T-cell (primary cell): ENCODE data around the gene ANKS1A. TPM values are rescaled to one million over a fixed set of nuclear protein-coding genes. Genes with fewer than 3 reads are reported as not detected.
A peak's percentile ranks its signal among the peaks of the same experiment; 100 is the strongest.

ENCODE experiments used
- ATAC-seq, 4 experiments: fragments of 200-7000 bp in 3 of 4; fragments of 150-1000 bp in 1 of 4; cut with Tn5 transposase; replicated peaks in 1 of 4; 1 replicate in 3 of 4; 2 replicates in 1 of 4; pipeline ENCODE4 v1.10.0; 2021; ENCODE audit warnings: moderate library complexity in 3 of 4, mild to moderate bottlenecking in 2 of 4, moderate number of reproducible peaks in 1 of 4
- CTCF ChIA-PET, 2 donors: fragments of 300-600 bp; sonication (Branson Sonifier 250); formaldehyde crosslinking; loops; one replicate each; lab custom pipeline; 2022; ENCODE audit warnings: antibody characterized with exemption in 2 of 2; lab: Charles Lee
- POLR2A ChIA-PET, 2 donors: fragments of 300-600 bp; sonication (Branson Sonifier 250); formaldehyde crosslinking; loops; one replicate each; lab custom pipeline; 2022; ENCODE audit warnings: antibody characterized with exemption in 2 of 2; lab: Charles Lee
- DNase-seq, 35 experiments: peaks; one replicate each; pipeline versions ENCODE4 v3.0.0 to v3.0.0-alpha.2; 2013 to 2023
- H3K27ac ChIP-seq: one replicate; pipeline ENCODE4 v1.5.1; 2013; ENCODE audit warnings: low read length
- H3K27me3 ChIP-seq, 2 experiments: replicated peaks in 1 of 2; 1 replicate in 1 of 2; 2 replicates in 1 of 2; pipeline versions ENCODE4 v1.6.1 to v1.7.0; 2013; ENCODE audit warnings: low read length in 1 of 2, mixed read lengths in 1 of 2; ENCODE audit not compliant: control insufficient read depth in 2 of 2, insufficient read depth in 2 of 2; ENCODE audit errors: extremely low read depth in 1 of 2
- H3K36me3 ChIP-seq, 2 donors: 1 replicate in 1 of 2; 2 replicates in 1 of 2; pipeline versions ENCODE4 v1.6.1 to v1.7.0; 2013; ENCODE audit warnings: low read length in 1 of 2; ENCODE audit not compliant: control insufficient read depth in 2 of 2, insufficient read depth in 1 of 2; ENCODE audit errors: extremely low read depth in 1 of 2
- H3K4me1 ChIP-seq, 2 experiments: 1 replicate in 1 of 2; 2 replicates in 1 of 2; pipeline versions ENCODE4 v1.6.1 to v1.7.0; 2013; ENCODE audit warnings: low read length in 2 of 2, mixed read lengths in 1 of 2; ENCODE audit not compliant: insufficient read depth in 2 of 2, control insufficient read depth in 1 of 2; ENCODE audit errors: extremely low read depth in 1 of 2
- H3K4me3 ChIP-seq, 2 donors: 1 replicate in 1 of 2; 2 replicates in 1 of 2; pipeline versions ENCODE4 v1.5.1 to v1.7.0; 2013; ENCODE audit warnings: mild to moderate bottlenecking in 2 of 2, low read length in 1 of 2, moderate library complexity in 1 of 2; ENCODE audit not compliant: control insufficient read depth in 1 of 2; ENCODE audit errors: extremely low read depth in 1 of 2
- H3K9me3 ChIP-seq: 2 replicates; pipeline ENCODE4 v1.7.0; 2013
- H3K27ac Mint-ChIP-seq, 2 donors: one replicate each; pipeline ENCODE4 v1.8.0; 2020 to 2021; ENCODE audit warnings: mild to moderate bottlenecking in 2 of 2, mixed read lengths in 2 of 2
- H3K27me3 Mint-ChIP-seq, 2 donors: one replicate each; pipeline ENCODE4 v1.8.0; 2021 to 2022; ENCODE audit warnings: mixed read lengths in 2 of 2
- H3K36me3 Mint-ChIP-seq: one replicate; pipeline ENCODE4 v1.8.0; 2021; ENCODE audit warnings: mixed read lengths
- H3K4me1 Mint-ChIP-seq, 3 donors: one replicate each; pipeline ENCODE4 v1.8.0; 2020 to 2022; ENCODE audit warnings: mixed read lengths in 3 of 3, mild to moderate bottlenecking in 1 of 3
- H3K4me3 Mint-ChIP-seq, 3 donors: one replicate each; pipeline ENCODE4 v1.8.0; 2020 to 2022; ENCODE audit warnings: mild to moderate bottlenecking in 3 of 3, mixed read lengths in 3 of 3, moderate library complexity in 3 of 3
- H3K9me3 Mint-ChIP-seq, 3 donors: one replicate each; pipeline ENCODE4 v1.8.0; 2020 to 2022; ENCODE audit warnings: mixed read lengths in 3 of 3
- WGBS: methylation state at CpG from one replicate; pipeline ENCODE4 v1.1.5; 2013; ENCODE audit warnings: missing lambda C conversion rate; ENCODE audit not compliant: insufficient coverage; 5-methylcytosine and 5-hydroxymethylcytosine counted together
- total RNA-seq, 35 experiments: library from RNA in 6 of 35; stranded (reverse) in 6 of 35; fragments of 120-200 nt in 1 of 35; gene quantifications; one replicate each; pipeline versions ENCODE4 v1.2.1 to v1.2.4 and lab custom pipeline; 2013 to 2026

Gene ANKS1A
- total RNA-seq, 5 donors from 2014 or later (not counting 1 experiment from before 2014, with no cell fraction given), result 11.1 to 14.4 (median 11.7) TPM

GRCh38 chr6:35077713-35078105 is 188.7 kb downstream of the ANKS1A start:
- Mint-ChIP-seq H3K4me3 (no peak overlapping the region), H3K36me3 (peaks cover 40% of the 10 kb centered on the region), H3K27me3 (no peaks in the 10 kb centered on the region), H3K27ac (no peak overlapping the region), H3K9me3 (no peaks in the 10 kb centered on the region), H3K4me1 (no peaks in the 10 kb centered on the region)
- Histone ChIP-seq H3K4me3 (no peak overlapping the region), H3K9me3 (no peaks in the 10 kb centered on the region), H3K27ac (no peak overlapping the region), H3K36me3 (peaks cover 26 to 40% of the 10 kb centered on the region in 2 donors), H3K27me3 (no peaks in the 10 kb centered on the region), H3K4me1 (no peaks in the 10 kb centered on the region)
- no peak for ATAC-seq
- 93% methylated on average over 10 of the region's 11 CpGs for WGBS
- ChIA-PET CTCF (no interaction called here), POLR2A (no interaction called here)
- no peak for DNase-seq

DNA sequence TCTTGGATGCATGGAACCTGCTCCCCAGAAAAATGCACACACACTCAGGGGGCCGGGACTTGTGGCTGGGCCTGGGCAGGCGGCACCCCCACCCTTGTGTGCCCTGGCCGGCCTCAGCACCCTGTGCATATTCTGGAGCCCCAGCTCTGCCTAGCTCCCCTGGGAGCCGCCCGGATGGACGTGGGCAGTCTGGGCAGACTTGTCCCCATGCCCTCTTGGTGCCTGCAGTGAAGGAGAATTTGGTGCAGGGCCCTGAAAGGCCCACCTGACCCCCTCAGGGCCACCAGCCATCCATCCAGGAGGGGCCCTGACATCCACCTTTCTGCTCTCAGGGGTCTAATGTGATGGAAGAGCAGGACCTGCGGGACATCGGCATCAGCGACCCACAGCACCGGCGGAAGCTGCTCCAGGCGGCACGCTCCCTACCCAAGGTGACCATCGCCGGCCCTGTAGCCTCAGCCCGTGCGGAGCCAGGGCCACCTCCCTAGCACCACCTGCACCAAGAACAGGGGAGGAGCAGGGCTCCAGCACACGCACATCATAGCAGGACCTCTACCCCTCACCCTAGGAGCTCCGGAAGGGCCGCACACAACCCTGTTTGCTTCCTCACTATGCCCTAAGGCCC is 189.3 kb downstream of the ANKS1A start:
- H3K27ac Mint-ChIP-seq, result no peak overlapping the region
- H3K27me3 Mint-ChIP-seq, result no peaks in the 10 kb centered on the region
- H3K4me3 Mint-ChIP-seq, result no peak overlapping the region
- DNase-seq (no peak), ATAC-seq (no peak)
- H3K4me1 Mint-ChIP-seq, result no peaks in the 10 kb centered on the region
- CTCF ChIA-PET, result interaction anchor here in 1 of 2 donors (0.5 kb wide), 1 partner anchor 1225 kb away, joined by 3 read pairs; no protein-coding TSS in a partner anchor
- POLR2A ChIA-PET, result no interaction called here
- H3K9me3 Mint-ChIP-seq, result no peaks in the 10 kb centered on the region
- Histone ChIP-seq H3K4me3 (no peak overlapping the region), H3K4me1 (no peaks in the 10 kb centered on the region), H3K9me3 (no peaks in the 10 kb centered on the region), H3K27ac (no peak overlapping the region), H3K36me3 (peaks cover 20 to 46% of the 10 kb centered on the region in 2 donors), H3K27me3 (no peaks in the 10 kb centered on the region)
- H3K36me3 Mint-ChIP-seq, result peaks cover 38% of the 10 kb centered on the region
- 98% methylated on average over 13 of the region's 20 CpGs for WGBS

- H3K4me1 ChIP-seq, result no peaks in the 10 kb centered on the region
- H3K36me3 ChIP-seq, result peaks cover 24 to 48% of the 10 kb centered on the region in 2 donors
- 93% methylated on average over 9 of the region's 11 CpGs for WGBS
These were observed 189.8 kb downstream of the ANKS1A start for GRCh38 chr6:35078896-35079295.

DNA sequence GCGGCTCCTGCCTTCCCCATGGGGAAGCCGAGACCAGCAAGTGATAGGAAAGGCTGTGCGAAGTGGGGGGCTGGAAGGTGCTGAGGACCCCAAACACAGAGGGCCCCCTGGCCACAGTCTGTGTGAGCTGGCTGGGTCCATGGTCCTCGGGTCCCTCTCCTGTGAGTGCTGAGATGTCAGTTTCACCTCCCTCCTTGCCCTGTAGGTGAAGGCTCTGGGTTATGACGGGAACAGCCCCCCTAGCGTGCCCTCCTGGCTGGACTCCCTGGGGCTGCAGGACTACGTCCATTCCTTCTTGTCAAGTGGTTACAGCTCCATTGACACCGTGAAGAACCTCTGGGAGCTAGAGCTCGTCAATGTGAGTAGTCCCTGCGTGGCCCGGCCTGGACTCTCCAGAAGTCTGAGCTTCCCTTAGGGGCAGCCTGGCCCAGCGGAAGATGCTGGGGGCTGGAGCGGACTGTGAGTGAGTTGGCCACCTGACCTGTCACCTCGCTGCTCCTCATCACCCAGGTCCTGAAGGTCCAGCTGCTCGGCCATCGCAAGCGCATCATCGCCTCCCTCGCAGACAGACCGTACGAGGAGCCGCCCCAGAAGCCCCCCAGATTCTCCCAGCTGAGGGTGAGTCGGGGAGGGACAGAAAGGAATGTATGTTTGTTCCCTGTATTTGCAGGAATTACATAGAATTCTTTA is 190.4 kb downstream of the ANKS1A start:
- Histone ChIP-seq H3K36me3 (peaks cover 24 to 48% of the 10 kb centered on the region in 2 donors), H3K4me1 (no peaks in the 10 kb centered on the region), H3K9me3 (no peaks in the 10 kb centered on the region), H3K4me3 (no peak overlapping the region), H3K27ac (no peak overlapping the region), H3K27me3 (no peaks in the 10 kb centered on the region)
- ATAC-seq, result no peak
- H3K27ac Mint-ChIP-seq, result no peak overlapping the region
- H3K36me3 Mint-ChIP-seq, result peaks cover 39% of the 10 kb centered on the region
- no peak overlapping the region for H3K4me3 Mint-ChIP-seq
- no peaks in the 10 kb centered on the region for H3K27me3 Mint-ChIP-seq
- H3K9me3 Mint-ChIP-seq, result no peaks in the 10 kb centered on the region
- DNase-seq, result no peak
- WGBS, result 96% methylated on average over 20 of the region's 23 CpGs
- ChIA-PET POLR2A (interaction anchor here in 1 of 2 donors (0.5 kb wide), 1 partner anchor 704 kb away, joined by 7 read pairs; no protein-coding TSS in a partner anchor), CTCF (no interaction called here)
- no peaks in the 10 kb centered on the region for H3K4me1 Mint-ChIP-seq

More at GRCh38 chr6:35078896-35079295, 189.8 kb downstream of the ANKS1A start:
- no peak for ATAC-seq
- no peaks in the 10 kb centered on the region for H3K9me3 Mint-ChIP-seq
- H3K4me1 Mint-ChIP-seq, result no peaks in the 10 kb centered on the region
- DNase-seq, result no peak
- peaks cover 40% of the 10 kb centered on the region for H3K36me3 Mint-ChIP-seq
- Histone ChIP-seq H3K4me3 (no peak overlapping the region), H3K27me3 (no peaks in the 10 kb centered on the region), H3K27ac (no peak overlapping the region), H3K9me3 (no peaks in the 10 kb centered on the region)
- ChIA-PET CTCF (interaction anchor here in 1 of 2 donors (0.5 kb wide), 1 partner anchor 1224 kb away, joined by 3 read pairs; no protein-coding TSS in a partner anchor), POLR2A (interaction anchor here in 1 of 2 donors (0.5 kb wide), 1 partner anchor 704 kb away, joined by 7 read pairs; no protein-coding TSS in a partner anchor)
- H3K27ac Mint-ChIP-seq, result no peak overlapping the region
- no peak overlapping the region for H3K4me3 Mint-ChIP-seq
- no peaks in the 10 kb centered on the region for H3K27me3 Mint-ChIP-seq

DNA sequence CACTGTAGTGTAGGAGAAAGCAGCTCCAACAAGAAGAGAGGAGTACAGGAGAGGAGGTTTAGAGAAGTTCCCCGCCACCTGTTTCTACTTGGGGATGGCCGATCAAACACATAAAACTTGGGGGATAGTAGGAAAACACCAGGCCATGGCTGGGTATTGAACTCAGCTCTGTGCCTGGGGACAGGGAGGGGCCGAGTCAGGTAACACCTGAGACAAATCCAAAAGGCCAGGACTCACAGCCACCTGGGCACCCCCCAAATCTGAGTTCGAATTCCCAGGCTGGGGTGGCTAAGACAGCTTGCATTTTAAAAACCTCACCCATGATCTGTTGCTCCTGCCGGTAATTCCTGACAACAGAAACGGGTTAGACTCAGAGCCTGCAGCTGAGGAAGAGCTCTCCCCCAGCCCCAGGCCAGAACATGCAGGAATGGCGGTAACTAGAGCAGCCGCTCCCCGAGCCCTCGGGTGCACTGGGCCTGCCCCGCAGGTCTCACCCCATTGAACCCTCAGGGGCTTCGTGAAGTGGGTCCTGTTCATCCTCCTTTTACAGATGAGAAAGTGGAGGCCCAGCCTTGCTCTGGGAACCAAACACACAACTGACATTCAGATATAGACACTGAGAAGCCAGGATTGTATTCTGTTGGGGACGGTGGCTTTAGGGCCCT is 191.1 kb downstream of the ANKS1A start:
- CTCF ChIA-PET, result no interaction called here
- H3K36me3 Mint-ChIP-seq, result peaks cover 42% of the 10 kb centered on the region
- 90% methylated on average over 5 of the region's 13 CpGs for WGBS

GRCh38 chr6:35080821-35081425 is 191.9 kb downstream of the ANKS1A start:
- POLR2A ChIA-PET, result no interaction called here
- CTCF ChIA-PET, result no interaction called here
- H3K4me1 Mint-ChIP-seq, result no peaks in the 10 kb centered on the region
- no peaks in the 10 kb centered on the region for H3K27me3 Mint-ChIP-seq
- Histone ChIP-seq H3K36me3 (peaks cover 36 to 58% of the 10 kb centered on the region in 2 donors), H3K4me3 (no peak overlapping the region), H3K27ac (no peak overlapping the region), H3K4me1 (no peaks in the 10 kb centered on the region), H3K9me3 (no peaks in the 10 kb centered on the region), H3K27me3 (no peaks in the 10 kb centered on the region)
- H3K27ac Mint-ChIP-seq, result no peak overlapping the region
- DNase-seq (peak in 1 of 35 experiments; percentile 23), ATAC-seq (no peak)
- no peaks in the 10 kb centered on the region for H3K9me3 Mint-ChIP-seq
- 95% methylated on average over 14 of the region's 21 CpGs for WGBS
- H3K36me3 Mint-ChIP-seq, result peaks cover 46% of the 10 kb centered on the region
- no peak overlapping the region for H3K4me3 Mint-ChIP-seq

More for the DNA sequence above, 191.1 kb downstream of the ANKS1A start:
- H3K27me3 Mint-ChIP-seq, result no peaks in the 10 kb centered on the region
- POLR2A ChIA-PET, result no interaction called here
- no peak overlapping the region for H3K27ac Mint-ChIP-seq
- no peak overlapping the region for H3K4me3 Mint-ChIP-seq
- no peaks in the 10 kb centered on the region for H3K9me3 Mint-ChIP-seq
- H3K4me3 ChIP-seq, result no peak overlapping the region
- peaks cover 30 to 55% of the 10 kb centered on the region in 2 donors for H3K36me3 ChIP-seq
- no peak for DNase-seq
- no peaks in the 10 kb centered on the region for H3K4me1 Mint-ChIP-seq
- ATAC-seq, result no peak
- no peak overlapping the region for H3K27ac ChIP-seq
- H3K27me3 ChIP-seq, result no peaks in the 10 kb centered on the region
- H3K4me1 ChIP-seq, result no peaks in the 10 kb centered on the region
- H3K9me3 ChIP-seq, result no peaks in the 10 kb centered on the region
